Activated CD4-positive, alpha-beta T cell treated with anti-CD3 and anti-CD28 coated beads for 36 hours (primary cell): ENCODE measurements around the gene AQP1. TPM values are rescaled to one million over a fixed set of nuclear protein-coding genes. Genes with fewer than 3 reads are reported as not detected.

Experiments
- ATAC-seq: fragments of 200-7000 bp; cut with Tn5 transposase; one replicate; pipeline ENCODE4 v1.10.0; 2021; ENCODE audit warnings: mild to moderate bottlenecking, moderate library complexity
- CTCF ChIA-PET: fragments of 350-600 bp; sonication (Branson Sonifier 250); formaldehyde crosslinking; loops from one replicate; lab custom pipeline; 2021; ENCODE audit warnings: antibody characterized with exemption; lab: Charles Lee
- POLR2A ChIA-PET: fragments of 350-600 bp; sonication (Branson Sonifier 250); formaldehyde crosslinking; loops from one replicate; lab custom pipeline; 2021; ENCODE audit warnings: antibody characterized with exemption, inconsistent platforms; lab: Charles Lee
- DNase-seq: peaks from one replicate; pipeline ENCODE4 v3.0.0-alpha.2; 2020
- H3K27ac Mint-ChIP-seq: one replicate; pipeline ENCODE4 v1.8.0; 2021; ENCODE audit warnings: mixed read lengths
- H3K27me3 Mint-ChIP-seq: one replicate; pipeline ENCODE4 v1.8.0; 2021; ENCODE audit warnings: mixed read lengths
- H3K36me3 Mint-ChIP-seq: one replicate; pipeline ENCODE4 v1.8.0; 2021; ENCODE audit warnings: low read depth, mixed read lengths
- H3K4me1 Mint-ChIP-seq: one replicate; pipeline ENCODE4 v1.8.0; 2021; ENCODE audit warnings: mixed read lengths
- H3K4me3 Mint-ChIP-seq: one replicate; pipeline ENCODE4 v1.8.0; 2021; ENCODE audit warnings: mild to moderate bottlenecking, moderate library complexity, mixed read lengths
- H3K9me3 Mint-ChIP-seq: one replicate; pipeline ENCODE4 v1.8.0; 2021; ENCODE audit warnings: low read depth, mixed read lengths
- intact Hi-C, 2 experiments: fragments of 100-400 bp; cut with DNase I in 1 of 2; cut with micrococcal nuclease in 1 of 2; formaldehyde crosslinking; loops; one replicate each; pipeline versions ENCODE4 v1.14.2 to v1.15.1; 2022 to 2024; cut with DNase I, micrococcal nuclease
- total RNA-seq, 2 experiments: library from RNA; stranded (reverse); gene quantifications; one replicate each; pipeline ENCODE4 v1.2.3, GENCODE V29; 2021

The AQP1 gene
- total RNA-seq, 2 experiments from 2014 or later, result 0.16 to 0.25 TPM

DNA sequence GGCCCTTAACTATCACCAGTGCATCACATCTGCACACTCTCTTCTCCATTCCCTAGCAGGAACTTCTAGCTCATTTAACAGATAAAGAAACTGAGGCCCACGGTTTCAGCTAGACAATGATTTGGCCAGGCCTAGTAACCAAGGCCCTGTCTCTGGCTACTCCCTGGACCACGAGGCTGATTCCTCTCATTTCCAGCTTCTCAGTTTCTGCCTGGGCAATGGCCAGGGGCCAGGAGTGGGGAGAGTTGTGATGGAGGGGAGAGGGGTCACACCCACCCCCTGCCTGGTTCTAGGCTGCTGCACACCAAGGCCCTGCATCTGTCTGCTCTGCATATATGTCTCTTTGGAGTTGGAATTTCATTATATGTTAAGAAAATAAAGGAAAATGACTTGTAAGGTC lies 13.5 kb downstream of the AQP1 start:
- DNase-seq (no peak), ATAC-seq (no peak)
- H3K4me3 Mint-ChIP-seq, result no peak overlapping the region
- no peak overlapping the region for H3K27ac Mint-ChIP-seq
- H3K27me3 Mint-ChIP-seq, result no peaks in the 10 kb centered on the region
- CTCF ChIA-PET, result interaction anchor here (0.8 kb wide), 1 partner anchor 16 kb away, joined by 3 read pairs; no protein-coding TSS in a partner anchor
- peaks cover 5% of the 10 kb centered on the region for H3K9me3 Mint-ChIP-seq
- POLR2A ChIA-PET, result no interaction called here
- no peaks in the 10 kb centered on the region for H3K4me1 Mint-ChIP-seq
- no peaks in the 10 kb centered on the region for H3K36me3 Mint-ChIP-seq
- intact Hi-C loops, result no loop called here

DNA sequence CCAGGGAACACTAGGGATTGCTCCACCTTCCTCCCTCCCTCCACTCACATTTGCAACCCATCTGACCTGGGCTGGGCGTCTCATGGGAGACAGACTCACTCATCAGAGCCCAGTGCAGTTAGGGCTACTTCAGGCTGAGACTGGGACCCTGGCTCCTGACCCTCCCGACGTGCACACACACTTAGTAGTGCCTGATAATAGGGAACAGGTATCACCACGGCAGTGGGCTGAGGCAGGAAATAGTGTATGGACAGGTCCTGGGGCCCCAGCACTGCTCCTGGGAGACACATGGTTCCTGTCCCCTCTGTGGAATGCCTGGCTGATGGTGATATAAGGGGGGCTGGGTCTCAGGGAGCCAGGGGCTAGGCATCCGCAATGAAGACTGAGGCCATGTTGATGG lies 14.3 kb downstream of the AQP1 start:
- ChIA-PET POLR2A (no interaction called here), CTCF (no interaction called here)
- Mint-ChIP-seq H3K27me3 (no peaks in the 10 kb centered on the region), H3K9me3 (peaks cover 5% of the 10 kb centered on the region), H3K36me3 (no peaks in the 10 kb centered on the region), H3K4me3 (no peak overlapping the region), H3K4me1 (no peaks in the 10 kb centered on the region), H3K27ac (no peak overlapping the region)
- DNase-seq (peak; percentile 2), ATAC-seq (no peak)
- intact Hi-C loops, result no loop called here

DNA sequence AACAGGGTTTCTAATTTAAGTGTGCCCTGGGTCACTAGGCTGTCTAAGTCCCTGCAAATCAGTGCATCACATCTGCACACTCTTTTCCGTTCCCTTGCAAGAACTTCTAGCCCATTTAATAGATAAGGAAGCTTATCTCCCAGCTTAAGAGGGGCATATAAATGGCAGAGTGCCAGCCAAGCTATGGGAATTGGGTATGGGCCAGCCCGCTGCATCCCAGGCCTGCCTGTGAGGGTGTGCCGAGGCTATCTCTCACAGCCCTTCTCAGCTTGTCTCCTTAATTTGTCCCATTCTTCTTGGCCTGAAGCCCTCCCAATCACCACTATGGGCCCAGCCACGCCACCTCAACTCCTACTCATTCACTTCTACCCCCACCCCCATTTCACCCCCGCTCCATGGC lies 14.7 kb downstream of the AQP1 start:
- Mint-ChIP-seq H3K9me3 (peaks cover 5% of the 10 kb centered on the region), H3K36me3 (no peaks in the 10 kb centered on the region), H3K4me3 (no peak overlapping the region), H3K27me3 (no peaks in the 10 kb centered on the region), H3K27ac (no peak overlapping the region), H3K4me1 (no peaks in the 10 kb centered on the region)
- intact Hi-C loops, result no loop called here
- ChIA-PET POLR2A (no interaction called here), CTCF (no interaction called here)
- peak; percentile 1 for DNase-seq
- ATAC-seq, result no peak

DNA sequence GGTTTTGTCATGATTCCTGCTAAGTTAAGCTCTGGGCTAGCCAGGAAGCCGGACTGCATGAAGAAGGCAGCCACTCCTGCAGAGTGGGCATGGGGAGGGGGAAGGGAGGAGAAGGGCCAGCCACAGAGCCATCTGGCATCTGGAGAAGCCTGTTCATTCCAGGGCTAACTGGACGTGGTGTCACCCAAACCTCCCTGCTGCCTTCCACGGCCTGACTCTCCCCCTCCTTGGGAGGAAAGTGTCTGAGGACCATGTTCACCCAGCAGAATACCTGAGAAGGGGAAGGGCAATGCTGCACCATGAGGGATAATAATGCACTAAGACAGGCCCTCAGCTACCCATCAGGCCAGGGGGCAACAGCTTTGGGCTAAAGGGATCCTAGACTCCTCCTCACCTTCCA lies 15.4 kb downstream of the AQP1 start:
- Mint-ChIP-seq H3K4me1 (no peaks in the 10 kb centered on the region), H3K4me3 (no peak overlapping the region), H3K36me3 (no peaks in the 10 kb centered on the region), H3K27me3 (no peaks in the 10 kb centered on the region), H3K27ac (no peak overlapping the region), H3K9me3 (peaks cover 5% of the 10 kb centered on the region)
- DNase-seq (peak; percentile 0), ATAC-seq (no peak)
- POLR2A ChIA-PET, result no interaction called here
- CTCF ChIA-PET, result no interaction called here
- intact Hi-C loops, result no loop called here

DNA sequence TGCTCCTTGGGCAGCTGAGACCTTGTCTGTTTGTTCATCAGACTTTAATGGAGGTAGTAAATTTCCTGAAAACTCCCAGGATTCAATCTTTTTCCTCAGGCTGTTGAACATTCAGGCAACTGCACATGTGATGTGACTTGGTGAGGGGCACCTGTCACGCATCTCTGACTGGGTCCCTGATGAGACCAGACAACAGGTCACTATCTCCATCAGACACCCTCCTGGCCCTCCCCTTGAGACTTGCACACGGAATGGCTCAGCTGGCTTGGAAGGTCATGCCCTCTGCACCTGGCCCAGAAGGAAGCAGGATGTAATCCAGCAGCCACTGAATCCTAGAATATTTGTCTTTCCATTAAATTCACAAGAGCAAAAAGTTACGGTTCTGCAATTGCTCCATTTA lies 15.9 kb downstream of the AQP1 start:
- ATAC-seq (no peak), DNase-seq (no peak)
- H3K36me3 Mint-ChIP-seq, result no peaks in the 10 kb centered on the region
- H3K27ac Mint-ChIP-seq, result no peak overlapping the region
- ChIA-PET POLR2A (no interaction called here), CTCF (no interaction called here)
- H3K27me3 Mint-ChIP-seq, result no peaks in the 10 kb centered on the region
- no peak overlapping the region for H3K4me3 Mint-ChIP-seq
- peaks cover 5% of the 10 kb centered on the region for H3K9me3 Mint-ChIP-seq
- intact Hi-C loops, result no loop called here
- no peaks in the 10 kb centered on the region for H3K4me1 Mint-ChIP-seq

DNA sequence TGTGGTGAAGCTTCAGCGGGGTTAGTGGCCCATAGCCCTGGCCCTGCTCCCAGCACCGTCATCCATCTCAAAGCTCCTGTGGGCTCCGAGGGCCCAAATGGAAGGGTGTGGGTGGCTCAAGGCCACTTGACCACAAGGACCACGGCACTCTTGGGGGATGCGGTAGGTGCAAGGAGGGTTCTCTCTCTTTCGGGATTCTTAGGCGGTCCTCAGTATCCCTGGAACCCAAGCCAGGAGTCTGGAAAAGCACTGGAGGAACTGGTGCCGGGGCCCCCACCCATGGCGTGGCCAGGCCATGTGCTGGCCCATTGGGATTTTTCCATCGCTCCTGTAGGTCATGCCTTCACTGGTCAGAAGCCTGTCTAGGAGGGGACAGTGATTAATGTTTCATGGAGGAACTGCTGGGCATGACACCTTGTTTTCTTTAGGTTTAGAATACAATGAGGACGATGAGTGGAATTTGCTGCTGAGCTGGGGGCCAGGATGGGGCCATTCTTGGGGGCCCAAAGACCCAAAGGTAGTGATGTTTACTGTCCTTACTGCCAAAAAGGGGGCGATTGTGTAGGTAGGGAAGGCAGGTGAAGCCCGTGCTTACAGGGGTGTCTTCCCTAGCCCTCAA lies 16.7 kb downstream of the AQP1 start:
- no peak for ATAC-seq
- peaks cover 5% of the 10 kb centered on the region for H3K9me3 Mint-ChIP-seq
- no peaks in the 10 kb centered on the region for H3K27me3 Mint-ChIP-seq
- H3K4me3 Mint-ChIP-seq, result no peak overlapping the region
- no peaks in the 10 kb centered on the region for H3K36me3 Mint-ChIP-seq
- DNase-seq, result no peak
- POLR2A ChIA-PET, result no interaction called here
- CTCF ChIA-PET, result interaction anchor here (0.9 kb wide), 1 partner anchor 15 kb away, joined by 3 read pairs; no protein-coding TSS in a partner anchor
- intact Hi-C loops, result no loop called here
- no peak overlapping the region for H3K27ac Mint-ChIP-seq
- H3K4me1 Mint-ChIP-seq, result no peaks in the 10 kb centered on the region

DNA sequence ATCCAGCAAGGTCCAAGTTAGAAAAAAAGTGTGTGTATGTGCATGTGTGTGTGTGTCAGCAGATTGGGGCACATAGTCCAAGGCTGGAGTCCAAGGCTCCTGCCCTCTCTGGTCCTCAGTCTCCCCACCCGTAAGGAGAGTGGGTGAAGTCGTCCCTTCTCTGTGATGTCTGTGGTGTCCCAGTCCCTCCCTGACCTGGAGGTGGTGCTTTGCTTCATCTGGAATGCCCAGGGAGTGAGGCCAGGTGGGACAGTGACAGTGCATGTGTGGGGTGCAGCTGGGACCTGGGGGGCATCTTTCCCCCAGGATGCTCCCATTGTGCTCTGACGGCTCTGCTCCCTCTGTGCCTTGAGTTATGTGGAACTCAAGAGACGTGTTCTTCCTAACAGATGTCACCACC lies 18.0 kb downstream of the AQP1 start:
- intact Hi-C loops, result no loop called here
- H3K27me3 Mint-ChIP-seq, result no peaks in the 10 kb centered on the region
- ChIA-PET POLR2A (no interaction called here), CTCF (interaction anchor here (0.9 to 1.8 kb wide), 2 partner anchors 9 to 54 kb away, joined by 4 to 11 read pairs; no protein-coding TSS in a partner anchor)
- H3K27ac Mint-ChIP-seq, result no peak overlapping the region
- peaks cover 5% of the 10 kb centered on the region for H3K9me3 Mint-ChIP-seq
- no peaks in the 10 kb centered on the region for H3K4me1 Mint-ChIP-seq
- ATAC-seq (no peak), DNase-seq (no peak)
- H3K36me3 Mint-ChIP-seq, result no peaks in the 10 kb centered on the region
- H3K4me3 Mint-ChIP-seq, result no peak overlapping the region

DNA sequence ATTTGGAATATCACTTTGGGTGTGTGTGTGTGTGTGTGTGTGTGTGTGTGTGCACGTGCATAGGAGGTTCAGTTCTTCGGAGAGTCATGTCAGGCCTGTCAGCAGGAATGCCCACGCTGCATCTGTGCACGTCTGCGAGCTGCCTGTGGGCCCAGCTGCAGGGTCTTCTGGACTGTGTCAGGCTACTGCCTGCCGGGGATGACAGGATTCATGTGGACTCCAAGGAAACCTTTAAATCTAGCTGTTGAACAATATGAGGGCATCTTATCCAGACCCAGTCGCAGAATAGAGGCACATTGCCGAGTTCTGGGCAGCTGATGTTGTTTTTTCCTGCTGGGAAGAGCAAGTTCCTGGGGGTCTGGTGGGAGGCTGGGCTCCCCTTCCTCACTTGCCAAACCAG lies 19.0 kb downstream of the AQP1 start:
- H3K27me3 Mint-ChIP-seq, result no peaks in the 10 kb centered on the region

DNA sequence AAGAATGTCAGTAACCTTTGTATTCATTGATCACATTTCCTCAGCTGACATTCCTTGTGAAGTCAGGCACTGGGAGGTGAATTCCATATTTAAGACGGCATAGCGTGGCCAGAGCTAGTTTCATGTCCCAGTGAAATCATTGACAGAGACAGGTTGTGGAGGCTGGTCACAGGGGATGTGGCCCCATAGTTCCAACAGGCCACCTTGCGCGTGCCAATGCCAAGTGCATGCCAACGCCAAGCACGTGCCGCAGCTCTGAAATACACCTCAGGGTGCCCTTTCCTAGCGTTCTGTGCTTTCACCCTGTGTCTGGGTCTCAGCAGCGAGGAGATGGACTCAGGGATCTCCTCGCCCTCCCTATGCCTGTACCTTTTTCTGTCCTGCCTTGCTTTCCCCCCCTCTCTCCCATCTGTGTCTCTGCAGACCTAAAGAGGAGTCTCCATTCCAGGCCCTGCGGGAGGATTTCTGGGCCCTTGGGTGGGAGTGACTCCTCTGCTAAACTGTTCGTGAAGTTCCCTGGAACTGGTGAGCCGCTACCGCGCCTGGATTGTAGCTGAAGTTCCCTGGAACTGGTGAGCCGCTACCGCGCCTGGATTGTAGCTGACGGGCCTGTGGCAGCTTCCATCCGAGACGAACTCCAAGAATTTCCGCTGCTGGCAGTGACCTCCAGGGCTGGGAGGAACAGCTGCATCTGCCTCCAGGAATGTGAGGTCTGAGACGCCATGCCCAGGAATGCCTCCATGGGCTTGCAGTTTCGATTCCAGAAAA lies 19.7 kb downstream of the AQP1 start:
- POLR2A ChIA-PET, result no interaction called here
- H3K27me3 Mint-ChIP-seq, result no peaks in the 10 kb centered on the region
- no peak for ATAC-seq
- no peaks in the 10 kb centered on the region for H3K4me1 Mint-ChIP-seq
- DNase-seq, result no peak
- no peak overlapping the region for H3K4me3 Mint-ChIP-seq
- H3K36me3 Mint-ChIP-seq, result no peaks in the 10 kb centered on the region
- intact Hi-C loops, result no loop called here
- CTCF ChIA-PET, result interaction anchor here (0.7 kb wide), 1 partner anchor 192 kb away, joined by 3 read pairs; no protein-coding TSS in a partner anchor
- no peak overlapping the region for H3K27ac Mint-ChIP-seq
- H3K9me3 Mint-ChIP-seq, result peaks cover 5% of the 10 kb centered on the region

More for the DNA sequence above, 19.0 kb downstream of the AQP1 start:
- Mint-ChIP-seq H3K36me3 (no peaks in the 10 kb centered on the region), H3K4me3 (no peak overlapping the region), H3K9me3 (peaks cover 5% of the 10 kb centered on the region), H3K4me1 (no peaks in the 10 kb centered on the region), H3K27ac (no peak overlapping the region)
- ChIA-PET CTCF (interaction anchor here (0.7 to 1.8 kb wide), 3 partner anchors 8 to 192 kb away, joined by 3 to 11 read pairs (median 4); no protein-coding TSS in a partner anchor), POLR2A (no interaction called here)
- ATAC-seq (no peak), DNase-seq (no peak)
- intact Hi-C loops, result no loop called here

DNA sequence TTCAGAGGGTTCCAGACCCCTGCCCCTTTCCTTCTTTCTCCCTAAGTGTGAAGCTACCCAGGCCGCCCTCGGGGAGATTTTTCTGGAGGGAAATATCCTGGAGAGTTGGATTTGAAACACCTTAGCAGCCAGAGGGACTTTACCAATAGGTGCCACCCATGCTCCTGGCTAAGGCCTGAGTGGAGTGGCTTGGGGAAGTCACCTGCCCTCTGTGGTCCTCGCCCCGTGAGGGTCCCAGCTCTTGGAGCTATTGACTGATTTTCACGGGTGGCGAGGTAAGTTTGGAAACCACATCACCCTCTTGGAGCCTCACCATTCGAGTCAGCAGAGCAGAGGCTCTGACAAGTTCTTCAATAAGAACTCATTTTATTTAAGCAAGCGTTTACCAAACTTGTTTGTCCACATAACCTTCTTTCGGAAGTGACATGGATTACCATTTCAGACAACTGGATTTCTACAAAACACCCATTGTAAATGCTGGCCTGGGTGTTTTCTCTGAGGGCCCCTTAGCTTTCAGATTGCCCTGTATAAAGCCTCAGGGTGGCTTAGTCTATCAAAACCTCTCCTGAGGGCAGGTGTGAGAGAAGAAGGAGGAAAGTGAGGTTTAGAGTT lies 20.4 kb downstream of the AQP1 start:
- H3K27me3 Mint-ChIP-seq, result no peaks in the 10 kb centered on the region
- no peak for DNase-seq
- intact Hi-C loops, result no loop called here

DNA sequence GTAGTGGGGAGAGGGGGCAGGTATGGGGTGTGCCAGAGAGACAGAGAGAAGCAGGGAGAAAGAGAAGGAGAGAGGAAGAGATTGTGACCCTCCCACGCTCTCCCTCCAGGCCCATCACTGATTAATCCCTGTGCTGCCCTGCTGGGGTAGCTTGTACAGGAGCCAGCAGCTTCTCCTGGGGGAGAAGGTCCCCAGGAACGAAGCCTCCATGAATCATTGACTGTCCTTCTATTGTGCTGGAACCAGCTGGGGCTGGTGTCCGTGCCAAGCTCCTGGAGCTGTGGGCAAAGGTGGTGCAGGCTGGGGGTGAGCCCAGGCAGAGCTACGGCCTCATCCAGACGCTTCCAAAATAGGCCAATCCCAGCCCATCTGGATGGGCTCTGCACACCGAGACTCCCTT lies 20.9 kb downstream of the AQP1 start:
- no peak for DNase-seq

More for the DNA sequence above, 20.4 kb downstream of the AQP1 start:
- ChIA-PET CTCF (no interaction called here), POLR2A (no interaction called here)
- ATAC-seq, result no peak
- Mint-ChIP-seq H3K36me3 (no peaks in the 10 kb centered on the region), H3K9me3 (peaks cover 5% of the 10 kb centered on the region), H3K4me1 (no peaks in the 10 kb centered on the region), H3K27ac (no peak overlapping the region), H3K4me3 (no peak overlapping the region)

More for the DNA sequence above, 20.9 kb downstream of the AQP1 start:
- Mint-ChIP-seq H3K9me3 (peaks cover 4% of the 10 kb centered on the region), H3K4me3 (no peak overlapping the region), H3K4me1 (no peaks in the 10 kb centered on the region), H3K36me3 (no peaks in the 10 kb centered on the region), H3K27me3 (peaks cover 2% of the 10 kb centered on the region), H3K27ac (no peak overlapping the region)
- ChIA-PET POLR2A (no interaction called here), CTCF (no interaction called here)
- intact Hi-C loops, result no loop called here
- no peak for ATAC-seq
